ENCODE data around the gene PXDN. TPM values are rescaled to one million over a fixed set of nuclear protein-coding genes. Genes with fewer than 3 reads are reported as not detected.
"Not testable (repeated sequence)": the region's sequence is repeated elsewhere in the genome, so short reads cannot be mapped to it uniquely, and the experiment has no call there.

The PXDN gene
- total and polyA plus RNA-seq, 10 of the 15 experiments (the other 5 are each of a cell fraction or from before 2014, with no cell fraction given) = 0.12 to 0.69 (median 0.23) TPM; not detected in 5

DNA sequence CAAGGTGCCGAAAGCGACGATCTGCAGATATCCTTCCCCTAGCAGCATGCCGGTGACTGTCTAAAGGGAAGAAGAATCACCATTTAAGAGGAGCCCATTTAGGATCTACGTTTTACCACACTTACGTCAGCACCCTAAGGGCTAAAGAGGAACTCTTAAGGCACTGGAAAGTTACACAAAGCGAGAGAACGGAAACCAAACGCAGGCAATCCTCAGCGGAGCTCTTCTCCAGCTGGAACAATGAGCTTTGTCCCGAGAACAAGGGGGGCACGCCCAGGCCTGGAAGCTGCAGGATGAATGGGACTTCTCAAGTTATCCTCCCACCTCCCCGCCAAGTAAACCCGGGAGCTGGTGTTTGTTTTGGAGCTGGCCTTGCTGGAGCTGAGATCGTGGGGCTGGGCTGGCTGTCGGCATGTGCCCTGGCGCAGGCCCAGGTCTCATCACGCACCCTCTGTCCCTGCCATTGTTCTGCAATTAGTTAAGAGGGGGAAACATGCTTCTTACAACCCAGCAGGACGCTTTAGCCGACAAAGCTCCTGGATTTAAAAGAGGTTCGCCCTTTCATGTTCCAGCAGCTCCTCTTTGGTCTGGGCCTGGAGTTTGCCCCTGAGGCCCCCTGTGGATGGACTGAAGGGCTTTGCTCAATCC, 36.4 kb downstream of the PXDN start:
- in situ Hi-C loops (cut with MboI) (no loop called here), intact Hi-C loops (cut with micrococcal nuclease; ENCODE audit: unreplicated experiment) (no loop called here)
- ChIA-PET SMC1A (ENCODE audit: uncharacterized antibody, unreplicated experiment) (no interaction called here), RAD21 (ENCODE audit: unreplicated experiment) (no interaction called here), CTCF (no interaction called here), POLR2A (no interaction called here)
- no peak overlapping the region for H3K27ac ChIP-seq (ENCODE audit: control insufficient read depth, insufficient read depth)
- no peaks in the 10 kb centered on the region for H3K9me3 ChIP-seq (replicated peaks; ENCODE audit: control insufficient read depth, insufficient read depth, low read length)
- no peak overlapping the region for H3K4me3 ChIP-seq
- H3K79me2 ChIP-seq (ENCODE audit: control insufficient read depth, insufficient read depth, low read length) = no peaks in the 10 kb centered on the region
- no peak overlapping the region for H3K4me2 ChIP-seq (ENCODE audit: control insufficient read depth, insufficient read depth)
- no peak for TF ChIP-seq IRF4 (IDR thresholded peaks at IDR 0.05; ENCODE audit: low read depth, low read length)
- no peak for TF ChIP-seq CHD4 (IDR thresholded peaks at IDR 0.05)
- no peak for TF ChIP-seq DPF2 (IDR thresholded peaks at IDR 0.05)
- TF ChIP-seq, protein P1, sequence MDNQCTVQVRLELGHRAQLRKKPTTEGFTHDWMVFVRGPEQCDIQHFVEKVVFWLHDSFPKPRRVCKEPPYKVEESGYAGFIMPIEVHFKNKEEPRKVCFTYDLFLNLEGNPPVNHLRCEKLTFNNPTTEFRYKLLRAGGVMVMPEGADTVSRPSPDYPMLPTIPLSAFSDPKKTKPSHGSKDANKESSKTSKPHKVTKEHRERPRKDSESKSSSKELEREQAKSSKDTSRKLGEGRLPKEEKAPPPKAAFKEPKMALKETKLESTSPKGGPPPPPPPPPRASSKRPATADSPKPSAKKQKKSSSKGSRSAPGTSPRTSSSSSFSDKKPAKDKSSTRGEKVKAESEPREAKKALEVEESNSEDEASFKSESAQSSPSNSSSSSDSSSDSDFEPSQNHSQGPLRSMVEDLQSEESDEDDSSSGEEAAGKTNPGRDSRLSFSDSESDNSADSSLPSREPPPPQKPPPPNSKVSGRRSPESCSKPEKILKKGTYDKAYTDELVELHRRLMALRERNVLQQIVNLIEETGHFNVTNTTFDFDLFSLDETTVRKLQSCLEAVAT (IDR thresholded peaks at IDR 0.05) = no peak
- TF ChIP-seq SUPT20H (IDR thresholded peaks at IDR 0.05; ENCODE audit: borderline replicate concordance, control insufficient read depth, low read depth, low read length) = no peak
- BruUV-seq (replicated peaks) = no TSS peak
- FAIRE-seq = no peak
- H2AFZ ChIP-seq (ENCODE audit: control insufficient read depth, low read depth, low read length) = no peak overlapping the region
- H3K36me3 ChIP-seq (ENCODE audit: control insufficient read depth in 2 of 2, insufficient read depth in 2 of 2, low read length in 1 of 2) = no peaks in the 10 kb centered on the region
- no peaks in the 10 kb centered on the region for H4K20me1 ChIP-seq (ENCODE audit: control insufficient read depth, insufficient read depth)
- H3K9ac ChIP-seq (ENCODE audit: control insufficient read depth, insufficient read depth, low read length) = no peak overlapping the region
- no peak for ATAC-seq
- WGBS (ENCODE audit: insufficient coverage, insufficient replicate concordance, low lambda C conversion rate, missing lambda C conversion rate) = 25% methylated on average over 21 of the region's 21 CpGs
- no peaks in the 10 kb centered on the region for H3K4me1 ChIP-seq (ENCODE audit: control insufficient read depth, insufficient read depth, low read length)
- no peaks in the 10 kb centered on the region for H3K27me3 ChIP-seq (replicated peaks in 1 of 2; ENCODE audit: control insufficient read depth in 2 of 2, insufficient read depth in 2 of 2, low read length in 1 of 2)
- DNase-seq (ENCODE audit: low read depth, low spot score) = no peak

DNA sequence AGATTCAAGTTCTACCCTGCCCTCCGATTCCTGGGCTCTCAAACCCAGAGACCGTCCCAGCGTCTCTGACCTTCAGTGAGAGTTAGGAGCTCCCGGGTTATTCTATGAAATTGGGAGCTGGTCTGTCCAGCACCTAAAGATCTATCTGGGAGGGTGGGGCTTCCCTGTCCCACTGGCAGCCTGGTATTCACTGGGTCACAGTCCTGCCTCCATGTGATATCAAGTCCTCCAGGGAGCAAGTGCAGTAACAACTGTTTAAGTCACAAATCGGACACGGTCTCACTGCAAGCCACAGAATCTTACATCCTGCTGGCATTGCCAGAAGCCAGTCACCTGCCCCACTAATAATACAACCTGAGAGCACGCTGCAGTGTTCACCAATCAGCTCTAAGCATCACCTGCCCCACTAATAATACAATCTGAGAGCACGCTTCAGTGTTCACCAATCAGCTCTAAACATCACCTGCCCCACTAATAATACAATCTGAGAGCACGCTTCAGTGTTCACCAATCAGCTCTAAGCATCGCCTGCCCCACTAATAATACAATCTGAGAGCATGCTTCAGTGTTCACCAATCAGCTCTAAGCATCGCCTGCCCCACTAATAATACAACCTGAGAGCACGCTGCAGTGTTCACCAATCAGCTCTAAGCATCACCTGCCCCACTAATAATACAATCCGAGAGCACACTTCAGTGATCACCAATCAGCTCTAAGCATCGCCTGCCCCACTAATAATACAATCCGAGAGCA, 38.0 kb downstream of the PXDN start:
- SMC1A ChIA-PET (ENCODE audit: uncharacterized antibody, unreplicated experiment); ATAC-seq: not testable (repeated sequence)

More for the DNA sequence above, 38.0 kb downstream of the PXDN start:
- DNase-seq (ENCODE audit: low read depth, low spot score); RAD21 ChIA-PET (ENCODE audit: unreplicated experiment); H3K27ac ChIP-seq (ENCODE audit: control insufficient read depth, insufficient read depth); H3K4me1 ChIP-seq (ENCODE audit: control insufficient read depth, insufficient read depth, low read length); H3K27me3 ChIP-seq (replicated peaks in 1 of 2; ENCODE audit: control insufficient read depth in 2 of 2, insufficient read depth in 2 of 2, low read length in 1 of 2); FAIRE-seq; H3K79me2 ChIP-seq (ENCODE audit: control insufficient read depth, insufficient read depth, low read length); BruUV-seq (replicated peaks); in situ Hi-C loops (cut with MboI); H3K4me3 ChIP-seq; H3K36me3 ChIP-seq (ENCODE audit: control insufficient read depth in 2 of 2, insufficient read depth in 2 of 2, low read length in 1 of 2); H2AFZ ChIP-seq (ENCODE audit: control insufficient read depth, low read depth, low read length); H3K9me3 ChIP-seq (replicated peaks; ENCODE audit: control insufficient read depth, insufficient read depth, low read length); H4K20me1 ChIP-seq (ENCODE audit: control insufficient read depth, insufficient read depth); CTCF ChIA-PET; H3K9ac ChIP-seq (ENCODE audit: control insufficient read depth, insufficient read depth, low read length); H3K4me2 ChIP-seq (ENCODE audit: control insufficient read depth, insufficient read depth); POLR2A ChIA-PET; intact Hi-C loops (cut with micrococcal nuclease; ENCODE audit: unreplicated experiment): not testable (repeated sequence)
- whole genome bisulfite sequencing (ENCODE audit: insufficient coverage, insufficient replicate concordance, low lambda C conversion rate, missing lambda C conversion rate) = 41% methylated on average over 15 of the region's 15 CpGs

All from GM12878 (cell line).